OCI-LY7 (cell line): ENCODE results near the gene KDSR. TPM values are rescaled to one million over a fixed set of nuclear protein-coding genes. Genes with fewer than 3 reads are reported as not detected.

ENCODE experiments used
- BruUV-seq: library from RNA; stranded (reverse); fragments of 400-500 nt; replicated peaks from 2 replicates; lab custom pipeline; 2021; lab: Mats Ljungman, UMichigan
- CTCF ChIA-PET: fragments of 300-600 bp; sonication (Branson Sonifier 250); formaldehyde crosslinking; loops from one replicate; lab custom pipeline; 2022; ENCODE audit warnings: antibody characterized with exemption; ENCODE audit not compliant: unreplicated experiment; lab: Charles Lee
- POLR2A ChIA-PET: fragments of 300-600 bp; sonication (Branson Sonifier 250); formaldehyde crosslinking; loops from one replicate; lab custom pipeline; 2022; ENCODE audit warnings: antibody characterized with exemption; lab: Charles Lee
- DNase-seq: peaks from one replicate; pipeline ENCODE4 v3.0.0-alpha.2; 2015; ENCODE audit warnings: low spot score
- H2AFZ ChIP-seq: fragments of 200-600 bp; sonication (generic), shearing (Covaris generic); 2 replicates; pipeline ENCODE4 v1.6.1; 2014; ENCODE audit warnings: mild to moderate bottlenecking, antibody characterized with exemption, low read length, moderate library complexity
- H3K27ac ChIP-seq: fragments of 200-600 bp; sonication (generic); 2 replicates; pipeline ENCODE4 v1.5.1; 2014; ENCODE audit warnings: mixed run types, low read depth, mild to moderate bottlenecking, moderate library complexity, low read length, inconsistent platforms; ENCODE audit not compliant: poor library complexity, severe bottlenecking
- H3K36me3 ChIP-seq: fragments of 200-600 bp; sonication (generic); 2 replicates; pipeline ENCODE4 v1.6.1; 2014; ENCODE audit warnings: mild to moderate bottlenecking, antibody characterized with exemption, low read length, moderate library complexity, mixed read lengths; ENCODE audit not compliant: insufficient read depth
- H3K4me1 ChIP-seq: fragments of 200-600 bp; sonication (generic); 2 replicates; pipeline ENCODE4 v1.5.1; 2014; ENCODE audit warnings: mild to moderate bottlenecking, low read length; ENCODE audit not compliant: insufficient read depth, poor library complexity, severe bottlenecking
- H3K4me2 ChIP-seq: fragments of 200-600 bp; sonication (generic); 2 replicates; pipeline ENCODE4 v1.6.1; 2014; ENCODE audit warnings: mild to moderate bottlenecking, low read length
- H3K4me3 ChIP-seq: fragments of 200-600 bp; sonication (generic); 2 replicates; pipeline ENCODE4 v1.5.1; 2014; ENCODE audit warnings: mild to moderate bottlenecking, low read depth, low read length; ENCODE audit not compliant: poor library complexity, severe bottlenecking
- H3K79me2 ChIP-seq: fragments of 200-600 bp; sonication (generic); 2 replicates; pipeline ENCODE4 v1.6.1; 2016; ENCODE audit warnings: low read depth, mild to moderate bottlenecking, low read length, moderate library complexity, mixed read lengths; ENCODE audit not compliant: insufficient read depth
- H3K9me2 ChIP-seq: fragments of 200-600 bp; sonication (generic); 2 replicates; pipeline ENCODE4 v1.6.1; 2016; ENCODE audit warnings: mild to moderate bottlenecking, low read length, mixed read lengths; ENCODE audit not compliant: insufficient read depth
- H3K9me3 ChIP-seq: fragments of 200-600 bp; sonication (generic); 2 replicates; pipeline ENCODE4 v1.6.1; 2014; ENCODE audit warnings: mild to moderate bottlenecking, mixed run types, low read length, mixed read lengths
- H4K20me1 ChIP-seq: fragments of 200-600 bp; sonication (generic); 2 replicates; pipeline ENCODE4 v1.6.1; 2014; ENCODE audit warnings: mild to moderate bottlenecking, antibody characterized with exemption, low read length, moderate library complexity, mixed read lengths; ENCODE audit not compliant: insufficient read depth
- CTCF ChIP-seq: fragments of 200-600 bp; sonication (generic); conservative IDR thresholded peaks from 2 replicates; pipeline ENCODE4 v1.5.1; 2014; ENCODE audit warnings: mild to moderate bottlenecking, antibody characterized with exemption, low read length, moderate library complexity, mixed read lengths
- EZH2phosphoT487 ChIP-seq: fragments of 200-600 bp; sonication (generic); IDR thresholded peaks from 2 replicates; pipeline ENCODE4 v1.6.1; 2018; ENCODE audit warnings: low read depth, borderline replicate concordance, mild to moderate bottlenecking, mixed run types, antibody characterized with exemption, low read length, moderate library complexity, mixed read lengths
- intact Hi-C: fragments of 100-400 bp; cut with micrococcal nuclease; formaldehyde crosslinking; loops from one replicate; pipeline ENCODE4 v1.10.0; 2022; ENCODE audit not compliant: unreplicated experiment
- total RNA-seq, 2 experiments: library from RNA; depleted of rRNA in 1 of 2; stranded (reverse); fragments of >200 nt in 1 of 2; shearing (Covaris generic) in 1 of 2; gene quantifications; 2 replicates each; pipeline ENCODE4 v1.2.3, GENCODE V29; 2014 to 2022

Gene KDSR
- total RNA-seq, 2 experiments from 2014 or later: 6.5 to 13.4 TPM

GRCh38 chr18:63290821-63291200 is 76.2 kb downstream of the KDSR start:
- CTCF ChIA-PET: no interaction called here
- Histone ChIP-seq H3K9me2 (no peaks in the 10 kb centered on the region), H4K20me1 (no peaks in the 10 kb centered on the region), H3K9me3 (no peaks in the 10 kb centered on the region), H3K4me1 (no peaks in the 10 kb centered on the region), H3K27ac (no peak overlapping the region), H2AFZ (no peak overlapping the region), H3K4me2 (no peak overlapping the region), H3K36me3 (no peaks in the 10 kb centered on the region), H3K4me3 (no peak overlapping the region), H3K79me2 (no peaks in the 10 kb centered on the region)
- TF ChIP-seq CTCF (no peak), EZH2phosphoT487 (no peak)
- intact Hi-C loops: no loop called here
- POLR2A ChIA-PET: interaction anchor here (0.5 to 0.6 kb wide), 2 partner anchors 39 to 1842 kb away, joined by 3 read pairs; no protein-coding TSS in a partner anchor
- no TSS peak for BruUV-seq
- no peak for DNase-seq

GRCh38 chr18:63290166-63290820 is 76.7 kb downstream of the KDSR start:
- Histone ChIP-seq H3K9me2 (no peaks in the 10 kb centered on the region), H3K4me1 (no peaks in the 10 kb centered on the region), H4K20me1 (no peaks in the 10 kb centered on the region), H3K9me3 (no peaks in the 10 kb centered on the region), H3K4me3 (no peak overlapping the region), H3K4me2 (no peak overlapping the region), H2AFZ (no peak overlapping the region), H3K27ac (no peak overlapping the region), H3K36me3 (no peaks in the 10 kb centered on the region), H3K79me2 (no peaks in the 10 kb centered on the region)
- no peak for DNase-seq
- TF ChIP-seq CTCF (no peak), EZH2phosphoT487 (no peak)
- CTCF ChIA-PET: no interaction called here
- intact Hi-C loops: no loop called here
- no TSS peak for BruUV-seq
- POLR2A ChIA-PET: no interaction called here

GRCh38 chr18:63288311-63288710 is 78.7 kb downstream of the KDSR start:
- POLR2A ChIA-PET: no interaction called here
- intact Hi-C loops: no loop called here
- no peak for DNase-seq
- Histone ChIP-seq H3K4me1 (peaks cover 3% of the 10 kb centered on the region), H4K20me1 (no peaks in the 10 kb centered on the region), H3K27ac (no peak overlapping the region), H3K4me2 (no peak overlapping the region), H3K9me2 (no peaks in the 10 kb centered on the region), H3K4me3 (no peak overlapping the region), H2AFZ (no peak overlapping the region), H3K79me2 (no peaks in the 10 kb centered on the region), H3K36me3 (no peaks in the 10 kb centered on the region), H3K9me3 (no peaks in the 10 kb centered on the region)
- CTCF ChIA-PET: no interaction called here
- BruUV-seq: no TSS peak
- TF ChIP-seq EZH2phosphoT487 (no peak), CTCF (no peak)
